Panc1 (cell line): ENCODE measurements around the gene HOXD9. TPM values are rescaled to one million over a fixed set of nuclear protein-coding genes. Genes with fewer than 3 reads are reported as not detected.

Source experiments
- ATAC-seq: fragments of 200-7000 bp; cut with Tn5 transposase; 2 replicates; pipeline ENCODE4 v1.9.1; 2020; ENCODE audit warnings: mild to moderate bottlenecking, moderate library complexity
- BruUV-seq: library from RNA; stranded (reverse); fragments of 400-500 nt; replicated peaks from 2 replicates; lab custom pipeline; 2021; lab: Mats Ljungman, UMichigan
- CTCF ChIA-PET: fragments of 300-600 bp; sonication (Branson Sonifier 250); formaldehyde crosslinking; loops from one replicate; lab custom pipeline; 2022; ENCODE audit warnings: antibody characterized with exemption; lab: Charles Lee
- POLR2A ChIA-PET: fragments of 300-600 bp; sonication (Branson Sonifier 250); formaldehyde crosslinking; loops from one replicate; lab custom pipeline; 2022; ENCODE audit warnings: antibody characterized with exemption; lab: Charles Lee
- DNase-seq: peaks from one replicate; pipeline ENCODE4 v3.0.0-alpha.2; 2010; ENCODE audit warnings: low read depth, low spot score
- H3K27ac ChIP-seq: 2 replicates; pipeline ENCODE4 v1.5.1; 2011; ENCODE audit warnings: mild to moderate bottlenecking, low read length, inconsistent platforms
- H3K27me3 ChIP-seq: fragments of 200-500 bp; sonication (Bioruptor generic); 2 replicates; pipeline ENCODE4 v1.6.0; 2014; ENCODE audit warnings: low read length, inconsistent platforms; ENCODE audit not compliant: control insufficient read depth, insufficient read depth
- H3K36me3 ChIP-seq: fragments of 200-500 bp; sonication (Bioruptor generic); 2 replicates; pipeline ENCODE4 v1.5.1; 2014; ENCODE audit warnings: inconsistent platforms, mild to moderate bottlenecking, low read length, moderate library complexity; ENCODE audit not compliant: control insufficient read depth, insufficient read depth
- H3K4me1 ChIP-seq: 2 replicates; pipeline ENCODE4 v1.5.1; 2011; ENCODE audit warnings: inconsistent platforms, mild to moderate bottlenecking, low read length, moderate library complexity; ENCODE audit not compliant: control insufficient read depth, insufficient read depth
- H3K4me3 ChIP-seq, 2 experiments: 2 replicates each; pipeline ENCODE4 v1.5.1; 2011 to 2012; ENCODE audit warnings: low read depth in 2 of 2, low read length in 2 of 2, mild to moderate bottlenecking in 2 of 2, inconsistent platforms in 1 of 2, moderate library complexity in 1 of 2
- H3K9me3 ChIP-seq: fragments of 200-500 bp; sonication (Bioruptor generic); 2 replicates; pipeline ENCODE4 v1.5.1; 2014; ENCODE audit warnings: low read depth, mild to moderate bottlenecking, inconsistent platforms, low read length, moderate library complexity; ENCODE audit not compliant: control insufficient read depth, insufficient read depth
- CTCF ChIP-seq: fragments of 450-650 bp; IDR thresholded peaks from 2 replicates; pipeline ENCODE4 v1.5.1; 2017; ENCODE audit warnings: mild to moderate bottlenecking
- POLR2AphosphoS5 ChIP-seq: IDR thresholded peaks from 2 replicates; pipeline ENCODE4 v1.6.1; 2012; ENCODE audit warnings: mild to moderate bottlenecking, low read depth, low read length, moderate library complexity
- REST ChIP-seq, 2 experiments: IDR thresholded peaks; 2 replicates each; pipeline ENCODE4 v1.6.1; 2011 to 2012; ENCODE audit warnings: low read depth in 2 of 2, control low read depth in 1 of 2, low read length in 1 of 2, mild to moderate bottlenecking in 1 of 2, moderate library complexity in 1 of 2; ENCODE audit not compliant: insufficient read depth in 1 of 2
- SIN3A ChIP-seq: IDR thresholded peaks from 2 replicates; pipeline ENCODE4 v1.6.1; 2012; ENCODE audit warnings: low read depth, mild to moderate bottlenecking, low read length, moderate library complexity, borderline replicate concordance; ENCODE audit not compliant: insufficient read depth
- TCF7L2 ChIP-seq: IDR thresholded peaks from 2 replicates; pipeline ENCODE4 v1.6.1; 2011; ENCODE audit warnings: mild to moderate bottlenecking, low read depth, low read length, inconsistent platforms
- in situ Hi-C: cut with HindIII; loops from 2 replicates; pipeline ENCODE4 v1.10.0; 2016; ENCODE audit warnings: low sequenced_read_pairs, low pct_unique_long_range_greater_than_20kb
- intact Hi-C: fragments of 100-400 bp; cut with micrococcal nuclease; formaldehyde crosslinking; loops from one replicate; pipeline ENCODE4 v1.10.0; 2022; ENCODE audit not compliant: unreplicated experiment
- total RNA-seq: library from RNA; stranded (reverse); gene quantifications from one replicate; pipeline ENCODE4 v1.2.1, GENCODE V29; 2021; ENCODE audit not compliant: unreplicated experiment

HOXD9 gene
- total RNA-seq, 1 experiment from 2014 or later: 0.15 TPM

GRCh38 chr2:176154576-176155252, 32.2 kb downstream of the HOXD9 start:
- TF ChIP-seq TCF7L2 (no peak), SIN3A (no peak), POLR2AphosphoS5 (no peak), REST (IDR thresholded peaks at IDR 0.05; ENCODE audit: insufficient read depth in 1 of 2, low read depth in 2 of 2, low read length in 1 of 2) (no peak)
- no peak overlapping the region for H3K27ac ChIP-seq
- POLR2A ChIA-PET: no interaction called here
- H3K27me3 ChIP-seq: peaks cover 2% of the 10 kb centered on the region; the same call in 1 of the 2 replicates
- in situ Hi-C loops (no loop called here), intact Hi-C loops (no loop called here)
- BruUV-seq: no TSS peak
- CTCF ChIA-PET: interaction anchor here (0.7 to 1.5 kb wide), 2 partner anchors 15 to 300 kb away, joined by 5 to 13 read pairs; no protein-coding TSS in a partner anchor
- no peak overlapping the region for H3K4me3 ChIP-seq
- no peak for DNase-seq
- H3K9me3 ChIP-seq: no peaks in the 10 kb centered on the region
- H3K4me1 ChIP-seq: peaks cover 3% of the 10 kb centered on the region; the same call in 1 of the 2 replicates
- H3K36me3 ChIP-seq: no peaks in the 10 kb centered on the region
- ATAC-seq: no peak

DNA sequence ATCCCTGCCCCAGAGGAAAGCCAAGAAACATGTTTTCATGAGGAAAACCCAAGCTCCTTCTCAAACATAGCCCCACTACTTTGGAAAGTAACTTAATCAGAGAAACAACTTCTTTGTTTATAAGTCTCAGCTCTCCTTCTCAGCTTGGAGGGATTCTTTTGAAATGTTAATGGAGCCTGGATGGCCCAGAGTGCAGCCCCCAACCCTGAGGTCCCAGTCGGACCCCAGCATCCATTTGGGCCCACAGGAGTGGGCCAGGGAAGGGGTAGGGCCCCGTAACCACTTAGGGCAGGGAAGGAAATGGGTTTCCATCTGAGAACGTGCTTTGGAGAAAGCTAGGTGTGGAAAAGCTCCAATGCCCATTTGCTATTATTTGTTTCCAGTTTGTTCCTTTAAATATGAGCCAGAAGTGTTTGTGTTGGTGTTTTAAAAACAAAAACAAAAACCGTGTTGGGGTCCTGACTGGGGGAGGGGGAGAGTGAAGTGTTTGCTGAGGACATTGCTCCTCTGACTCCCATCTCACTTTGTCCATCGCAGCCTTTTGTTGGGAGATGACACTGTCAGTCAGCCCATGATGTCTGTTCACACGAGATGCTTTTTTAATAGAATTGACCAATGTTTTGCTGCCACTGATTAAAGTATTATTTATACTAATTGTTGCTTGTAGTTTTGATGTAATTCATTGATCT, 33.0 kb downstream of the HOXD9 start:
- peaks cover 3% of the 10 kb centered on the region; the same call in 1 of the 2 replicates for H3K4me1 ChIP-seq
- in situ Hi-C loops (no loop called here), intact Hi-C loops (no loop called here)
- CTCF ChIA-PET: interaction anchor here (0.6 to 1.5 kb wide), 2 partner anchors 300 to 1900 kb away, joined by 3 to 5 read pairs; no protein-coding TSS in a partner anchor
- ATAC-seq (no peak), DNase-seq (no peak)
- H3K9me3 ChIP-seq: no peaks in the 10 kb centered on the region
- H3K36me3 ChIP-seq: no peaks in the 10 kb centered on the region
- no peak overlapping the region for H3K27ac ChIP-seq
- BruUV-seq: no TSS peak
- POLR2A ChIA-PET: no interaction called here
- peaks cover 2% of the 10 kb centered on the region; the same call in 1 of the 2 replicates for H3K27me3 ChIP-seq
- no peak for TF ChIP-seq POLR2AphosphoS5
- TF ChIP-seq CTCF: no peak
- TF ChIP-seq TCF7L2: no peak
- TF ChIP-seq REST (IDR thresholded peaks at IDR 0.05; ENCODE audit: insufficient read depth in 1 of 2, low read depth in 2 of 2, low read length in 1 of 2): no peak
- no peak for TF ChIP-seq SIN3A
- no peak overlapping the region for H3K4me3 ChIP-seq
